Measurements from ENCODE around the gene CHRNB2. TPM values are rescaled to one million over a fixed set of nuclear protein-coding genes. Genes with fewer than 3 reads are reported as not detected.

Gene CHRNB2
- total RNA-seq, 6 donors from 2014 or later = 0.15 TPM; not detected in 5

- 65 to 81% methylated on average over 8 to 9 of the region's 9 CpGs for WGBS, 2 donors
- Histone ChIP-seq H3K27me3 (no peaks in the 10 kb centered on the region), H3K9me3 (no peaks in the 10 kb centered on the region), H3K4me1 (no peaks in the 10 kb centered on the region), H3K27ac (peak overlapping the region in 1 of 4 donors; percentile 14), H3K36me3 (peaks cover 73 to 100% (median 97%) of the 10 kb centered on the region in 4 donors), H3K4me3 (no peak overlapping the region)
- DNase-seq = no peak
- TF ChIP-seq POLR2AphosphoS5 (IDR thresholded peaks at IDR 0.05) (no peak), POLR2A (IDR thresholded peaks at IDR 0.05) (no peak), CTCF (IDR thresholded peaks at IDR 0.05) (no peak), EP300 (IDR thresholded peaks at IDR 0.05) (no peak)
- ATAC-seq (ENCODE audit: low FRiP score in 2 of 2) = no peak
Observed at GRCh38 chr1:154583773-154584172, 16.2 kb downstream of the CHRNB2 start.

GRCh38 chr1:154584267-154584994 is 16.9 kb downstream of the CHRNB2 start:
- no peak for DNase-seq
- ATAC-seq (ENCODE audit: low FRiP score in 2 of 2) = no peak
- peaks cover 79 to 100% (median 97%) of the 10 kb centered on the region in 4 donors for H3K36me3 ChIP-seq
- no peak overlapping the region for H3K4me3 ChIP-seq
- no peaks in the 10 kb centered on the region for H3K9me3 ChIP-seq
- TF ChIP-seq POLR2AphosphoS5 (IDR thresholded peaks at IDR 0.05) = no peak
- no peak for TF ChIP-seq EP300 (IDR thresholded peaks at IDR 0.05)
- TF ChIP-seq CTCF (IDR thresholded peaks at IDR 0.05) = no peak
- no peak for TF ChIP-seq POLR2A (IDR thresholded peaks at IDR 0.05)
- H3K27me3 ChIP-seq = no peaks in the 10 kb centered on the region
- 82 to 85% methylated on average over 9 of the region's 9 CpGs for WGBS, 2 donors
- H3K27ac ChIP-seq = peak overlapping the region in 1 of 4 donors; percentile 14
- no peaks in the 10 kb centered on the region for H3K4me1 ChIP-seq

- Histone ChIP-seq H3K4me1 (no peaks in the 10 kb centered on the region), H3K9me3 (no peaks in the 10 kb centered on the region), H3K27me3 (no peaks in the 10 kb centered on the region), H3K36me3 (peaks cover 84 to 100% (median 96%) of the 10 kb centered on the region in 4 donors), H3K4me3 (no peak overlapping the region), H3K27ac (no peak overlapping the region)
- TF ChIP-seq CTCF (IDR thresholded peaks at IDR 0.05) (no peak), POLR2A (IDR thresholded peaks at IDR 0.05) (no peak), POLR2AphosphoS5 (IDR thresholded peaks at IDR 0.05) (no peak), EP300 (IDR thresholded peaks at IDR 0.05) (no peak)
- WGBS, 2 donors = 86 to 95% methylated on average over 8 to 10 of the region's 10 CpGs
- ATAC-seq (ENCODE audit: low FRiP score in 2 of 2) = no peak
- DNase-seq = no peak
Observed at GRCh38 chr1:154586231-154586630, 18.7 kb downstream of the CHRNB2 start.

GRCh38 chr1:154586641-154587040 is 19.1 kb downstream of the CHRNB2 start:
- H3K36me3 ChIP-seq = peaks cover 87 to 100% (median 98%) of the 10 kb centered on the region in 4 donors
- H3K9me3 ChIP-seq = no peaks in the 10 kb centered on the region

GRCh38 chr1:154589780-154590179 is 22.2 kb downstream of the CHRNB2 start:
- no peak overlapping the region for H3K27ac ChIP-seq
- peaks cover 76 to 99% (median 96%) of the 10 kb centered on the region in 4 donors for H3K36me3 ChIP-seq
- TF ChIP-seq EP300 (IDR thresholded peaks at IDR 0.05) (no peak), POLR2A (IDR thresholded peaks at IDR 0.05) (no peak), POLR2AphosphoS5 (IDR thresholded peaks at IDR 0.05) (no peak), CTCF (IDR thresholded peaks at IDR 0.05) (no peak)
- 84 to 93% methylated on average over 8 to 10 of the region's 10 CpGs for WGBS, 2 donors
- no peaks in the 10 kb centered on the region for H3K27me3 ChIP-seq
- H3K9me3 ChIP-seq = no peaks in the 10 kb centered on the region
- ATAC-seq (ENCODE audit: low FRiP score in 2 of 2) = no peak
- no peak for DNase-seq
- no peak overlapping the region for H3K4me3 ChIP-seq
- H3K4me1 ChIP-seq = no peaks in the 10 kb centered on the region

More at GRCh38 chr1:154586641-154587040, 19.1 kb downstream of the CHRNB2 start:
- no peak overlapping the region for H3K4me3 ChIP-seq
- no peak overlapping the region for H3K27ac ChIP-seq
- 93% methylated on average over 6 of the region's 6 CpGs for WGBS, 2 donors
- DNase-seq = no peak
- no peaks in the 10 kb centered on the region for H3K27me3 ChIP-seq
- no peak for ATAC-seq (ENCODE audit: low FRiP score in 2 of 2)
- no peaks in the 10 kb centered on the region for H3K4me1 ChIP-seq
- TF ChIP-seq POLR2AphosphoS5 (IDR thresholded peaks at IDR 0.05) = no peak
